ENCODE results near the gene PCYOX1L.
A peak's percentile ranks its signal among the peaks of the same experiment; 100 is the strongest.

PCYOX1L gene

GRCh38 chr5:149352169-149352568 is 5.7 kb upstream of the PCYOX1L start:
- no peak for DNase-seq
- Mint-ChIP-seq H3K27me3 (no peaks in the 10 kb centered on the region), H3K36me3 (ENCODE audit: low read depth) (peaks cover 92% of the 10 kb centered on the region), H3K9me3 (no peaks in the 10 kb centered on the region), H3K4me3 (no peak overlapping the region), H3K4me1 (ENCODE audit: low read depth) (peaks cover 89% of the 10 kb centered on the region), H3K27ac (peak overlapping the region; percentile 51)

- no peaks in the 10 kb centered on the region for H3K9me3 Mint-ChIP-seq
- H3K27me3 Mint-ChIP-seq: no peaks in the 10 kb centered on the region
- no peak overlapping the region for H3K4me3 Mint-ChIP-seq
- H3K4me1 Mint-ChIP-seq (ENCODE audit: low read depth): peaks cover 84% of the 10 kb centered on the region
- H3K36me3 Mint-ChIP-seq (ENCODE audit: low read depth): peaks cover 83% of the 10 kb centered on the region
- peak overlapping the region; percentile 75 for H3K27ac Mint-ChIP-seq
- no peak for DNase-seq
These were observed 3.9 kb upstream of the PCYOX1L start for GRCh38 chr5:149353911-149354310.

GRCh38 chr5:149355688-149356087 is 2.2 kb upstream of the PCYOX1L start:
- H3K9me3 Mint-ChIP-seq: no peaks in the 10 kb centered on the region
- peaks cover 84% of the 10 kb centered on the region for H3K4me1 Mint-ChIP-seq (ENCODE audit: low read depth)
- no peaks in the 10 kb centered on the region for H3K27me3 Mint-ChIP-seq
- no peak for DNase-seq
- no peak overlapping the region for H3K4me3 Mint-ChIP-seq
- H3K36me3 Mint-ChIP-seq (ENCODE audit: low read depth): peaks cover 79% of the 10 kb centered on the region
- H3K27ac Mint-ChIP-seq: peak overlapping the region; percentile 89

GRCh38 chr5:149356391-149356790 is 1.5 kb upstream of the PCYOX1L start:
- Mint-ChIP-seq H3K4me3 (peak overlapping the region; percentile 42), H3K4me1 (ENCODE audit: low read depth) (peaks cover 82% of the 10 kb centered on the region), H3K9me3 (no peaks in the 10 kb centered on the region), H3K36me3 (ENCODE audit: low read depth) (peaks cover 74% of the 10 kb centered on the region), H3K27ac (peak overlapping the region; percentile 89), H3K27me3 (no peaks in the 10 kb centered on the region)
- no peak for DNase-seq

- no peaks in the 10 kb centered on the region for H3K9me3 Mint-ChIP-seq
- peaks cover 67% of the 10 kb centered on the region for H3K4me1 Mint-ChIP-seq (ENCODE audit: low read depth)
- peak overlapping the region; percentile 95 for H3K27ac Mint-ChIP-seq
- H3K27me3 Mint-ChIP-seq: no peaks in the 10 kb centered on the region
- DNase-seq: no peak
- H3K36me3 Mint-ChIP-seq (ENCODE audit: low read depth): peaks cover 64% of the 10 kb centered on the region
- H3K4me3 Mint-ChIP-seq: peak overlapping the region; percentile 97
These were observed 427 bp downstream of the PCYOX1L start for GRCh38 chr5:149358294-149358651.

GRCh38 chr5:149358868-149359495 is 1.1 kb downstream of the PCYOX1L start:
- peaks cover 62% of the 10 kb centered on the region for H3K36me3 Mint-ChIP-seq (ENCODE audit: low read depth)
- no peaks in the 10 kb centered on the region for H3K9me3 Mint-ChIP-seq
- H3K4me3 Mint-ChIP-seq: peak overlapping the region; percentile 97
- no peaks in the 10 kb centered on the region for H3K27me3 Mint-ChIP-seq
- no peak for DNase-seq
- H3K27ac Mint-ChIP-seq: peak overlapping the region; percentile 95
- H3K4me1 Mint-ChIP-seq (ENCODE audit: low read depth): peaks cover 62% of the 10 kb centered on the region

- Mint-ChIP-seq H3K36me3 (ENCODE audit: low read depth) (peaks cover 63% of the 10 kb centered on the region), H3K4me3 (no peak overlapping the region), H3K4me1 (ENCODE audit: low read depth) (peaks cover 51% of the 10 kb centered on the region), H3K27me3 (no peaks in the 10 kb centered on the region), H3K27ac (peak overlapping the region; percentile 95), H3K9me3 (no peaks in the 10 kb centered on the region)
- no peak for DNase-seq
These were observed 2.4 kb downstream of the PCYOX1L start for GRCh38 chr5:149360272-149360671.

- Mint-ChIP-seq H3K36me3 (ENCODE audit: low read depth) (peaks cover 68% of the 10 kb centered on the region), H3K9me3 (no peaks in the 10 kb centered on the region), H3K4me3 (no peak overlapping the region), H3K4me1 (ENCODE audit: low read depth) (peaks cover 35% of the 10 kb centered on the region), H3K27me3 (no peaks in the 10 kb centered on the region), H3K27ac (peak overlapping the region; percentile 31)
- no peak for DNase-seq
These were observed 4.7 kb downstream of the PCYOX1L start for GRCh38 chr5:149362541-149362940.

GRCh38 chr5:149363358-149363757 is 5.5 kb downstream of the PCYOX1L start:
- peaks cover 72% of the 10 kb centered on the region for H3K36me3 Mint-ChIP-seq (ENCODE audit: low read depth)
- no peak overlapping the region for H3K27ac Mint-ChIP-seq
- DNase-seq: no peak
- no peaks in the 10 kb centered on the region for H3K9me3 Mint-ChIP-seq
- peaks cover 37% of the 10 kb centered on the region for H3K4me1 Mint-ChIP-seq (ENCODE audit: low read depth)
- H3K27me3 Mint-ChIP-seq: no peaks in the 10 kb centered on the region
- H3K4me3 Mint-ChIP-seq: no peak overlapping the region

GRCh38 chr5:149363936-149364335 is 6.1 kb downstream of the PCYOX1L start:
- no peaks in the 10 kb centered on the region for H3K27me3 Mint-ChIP-seq
- peaks cover 32% of the 10 kb centered on the region for H3K4me1 Mint-ChIP-seq (ENCODE audit: low read depth)
- peak overlapping the region; percentile 72 for H3K27ac Mint-ChIP-seq
- DNase-seq: no peak
- no peaks in the 10 kb centered on the region for H3K9me3 Mint-ChIP-seq
- H3K36me3 Mint-ChIP-seq (ENCODE audit: low read depth): peaks cover 73% of the 10 kb centered on the region
- no peak overlapping the region for H3K4me3 Mint-ChIP-seq

- no peak overlapping the region for H3K4me3 Mint-ChIP-seq
- no peak for DNase-seq
- H3K4me1 Mint-ChIP-seq (ENCODE audit: low read depth): peaks cover 28% of the 10 kb centered on the region
- no peaks in the 10 kb centered on the region for H3K27me3 Mint-ChIP-seq
- H3K9me3 Mint-ChIP-seq: no peaks in the 10 kb centered on the region
- H3K27ac Mint-ChIP-seq: no peak overlapping the region
- peaks cover 72% of the 10 kb centered on the region for H3K36me3 Mint-ChIP-seq (ENCODE audit: low read depth)
These were observed 6.9 kb downstream of the PCYOX1L start for GRCh38 chr5:149364719-149365118.

GRCh38 chr5:149365418-149365817 is 7.6 kb downstream of the PCYOX1L start:
- peaks cover 66% of the 10 kb centered on the region for H3K36me3 Mint-ChIP-seq (ENCODE audit: low read depth)
- no peak overlapping the region for H3K27ac Mint-ChIP-seq

GRCh38 chr5:149366169-149366729 is 8.4 kb downstream of the PCYOX1L start:
- no peak for DNase-seq
- H3K9me3 Mint-ChIP-seq: no peaks in the 10 kb centered on the region
- peaks cover 17% of the 10 kb centered on the region for H3K4me1 Mint-ChIP-seq (ENCODE audit: low read depth)
- H3K27me3 Mint-ChIP-seq: no peaks in the 10 kb centered on the region
- no peak overlapping the region for H3K27ac Mint-ChIP-seq
- peaks cover 61% of the 10 kb centered on the region for H3K36me3 Mint-ChIP-seq (ENCODE audit: low read depth)
- H3K4me3 Mint-ChIP-seq: no peak overlapping the region

More at GRCh38 chr5:149365418-149365817, 7.6 kb downstream of the PCYOX1L start:
- Mint-ChIP-seq H3K9me3 (no peaks in the 10 kb centered on the region), H3K27me3 (no peaks in the 10 kb centered on the region), H3K4me3 (no peak overlapping the region), H3K4me1 (ENCODE audit: low read depth) (peaks cover 21% of the 10 kb centered on the region)
- DNase-seq: no peak

GRCh38 chr5:149367249-149367971 is 9.6 kb downstream of the PCYOX1L start:
- Mint-ChIP-seq H3K27ac (peak overlapping the region; percentile 35), H3K4me1 (ENCODE audit: low read depth) (peaks cover 20% of the 10 kb centered on the region), H3K4me3 (no peak overlapping the region), H3K36me3 (ENCODE audit: low read depth) (peaks cover 61% of the 10 kb centered on the region), H3K9me3 (no peaks in the 10 kb centered on the region), H3K27me3 (no peaks in the 10 kb centered on the region)
- peak; percentile 66 for DNase-seq

Data from activated T-cell treated with anti-CD3 and anti-CD28 coated beads, Interleukin-2, amount 50 U/mL, for 24 hours (primary cell).